HEK293T (cell line): ENCODE measurements around the gene MMP1.

ENCODE experiments used
- BHLHE40 ChIP-seq: fragments of 450-650 bp; IDR thresholded peaks from 2 replicates; pipeline ENCODE4 v1.6.1; 2016; ENCODE audit warnings: mild to moderate bottlenecking, moderate library complexity, borderline replicate concordance
- FOXA1 ChIP-seq: fragments of 450-650 bp; IDR thresholded peaks from 2 replicates; pipeline ENCODE4 v1.6.1; 2016; ENCODE audit warnings: mild to moderate bottlenecking
- FOXK2 ChIP-seq: fragments of 450-650 bp; IDR thresholded peaks from 2 replicates; pipeline ENCODE4 v1.6.1; 2016; ENCODE audit warnings: mild to moderate bottlenecking
- FOXM1 ChIP-seq: fragments of 450-650 bp; IDR thresholded peaks from 2 replicates; pipeline ENCODE4 v1.6.1; 2017; ENCODE audit warnings: mild to moderate bottlenecking, borderline replicate concordance
- HDGF ChIP-seq: fragments of 450-650 bp; IDR thresholded peaks from 2 replicates; pipeline ENCODE4 v1.6.1; 2017; ENCODE audit warnings: antibody characterized with exemption, borderline replicate concordance
- NFRKB ChIP-seq: fragments of 450-650 bp; IDR thresholded peaks from 2 replicates; pipeline ENCODE4 v1.6.1; 2016; ENCODE audit warnings: mild to moderate bottlenecking, moderate library complexity
- SP1 ChIP-seq: fragments of 450-650 bp; IDR thresholded peaks from 2 replicates; pipeline ENCODE4 v1.6.1; 2017

- TF ChIP-seq NFRKB (no peak), FOXM1 (no peak), FOXA1 (no peak), FOXK2 (no peak), SP1 (no peak), BHLHE40 (no peak), HDGF (no peak)
Measured at GRCh38 chr11:102784380-102784779, 13.6 kb downstream of the MMP1 start.
